Naive thymus-derived CD8-positive, alpha-beta T cell (primary cell): ENCODE results near the gene PERCC1. TPM values are rescaled to one million over a fixed set of nuclear protein-coding genes. Genes with fewer than 3 reads are reported as not detected.
A peak's percentile ranks its signal among the peaks of the same experiment; 100 is the strongest.
"Not testable (repeated sequence)": the region's sequence is repeated elsewhere in the genome, so short reads cannot be mapped to it uniquely, and the experiment has no call there.

ENCODE experiments used
- ATAC-seq, 2 donors: fragments of 150-1000 bp; cut with Tn5 transposase in 1 of 2; sonication (Bioruptor Pico), chemical (Tn5 transposase) in 1 of 2; 1 replicate in 1 of 2; 2 replicates in 1 of 2; pipeline ENCODE4 v1.10.0; 2021; ENCODE audit warnings: mild to moderate bottlenecking in 2 of 2, moderate library complexity in 2 of 2
- POLR2A ChIA-PET: fragments of 350-600 bp; sonication (Branson Sonifier 250); formaldehyde crosslinking; loops from one replicate; lab custom pipeline; 2021; ENCODE audit warnings: antibody characterized with exemption; lab: Charles Lee
- DNase-seq, 10 donors: peaks; one replicate each; pipeline versions ENCODE4 v3.0.0 to v3.0.0-alpha.2; 2020 to 2022
- H3K27ac Mint-ChIP-seq, 10 donors: one replicate each; pipeline ENCODE4 v1.8.0; 2020 to 2022; ENCODE audit warnings: mild to moderate bottlenecking in 10 of 10, mixed read lengths in 10 of 10, moderate library complexity in 4 of 10, inconsistent platforms in 1 of 10
- H3K27me3 Mint-ChIP-seq, 5 donors: one replicate each; pipeline ENCODE4 v1.8.0; 2021 to 2022; ENCODE audit warnings: mixed read lengths in 5 of 5
- H3K36me3 Mint-ChIP-seq, 3 donors: one replicate each; pipeline ENCODE4 v1.8.0; 2020 to 2022; ENCODE audit warnings: mixed read lengths in 3 of 3, mild to moderate bottlenecking in 2 of 3, inconsistent platforms in 1 of 3
- H3K4me1 Mint-ChIP-seq, 4 donors: one replicate each; pipeline ENCODE4 v1.8.0; 2021 to 2022; ENCODE audit warnings: mixed read lengths in 4 of 4
- H3K4me3 Mint-ChIP-seq, 10 donors: one replicate each; pipeline ENCODE4 v1.8.0; 2020 to 2022; ENCODE audit warnings: mild to moderate bottlenecking in 10 of 10, mixed read lengths in 10 of 10, moderate library complexity in 6 of 10, inconsistent platforms in 1 of 10
- H3K9me3 Mint-ChIP-seq, 9 donors: one replicate each; pipeline ENCODE4 v1.8.0; 2020 to 2022; ENCODE audit warnings: mixed read lengths in 9 of 9, mild to moderate bottlenecking in 3 of 9, inconsistent platforms in 1 of 9, moderate library complexity in 1 of 9
- polyA plus RNA-seq, 3 donors: library from polyadenylated mRNA; unstranded; fragments of 300-500 nt; fragmentation: Illumina TruSeq; gene quantifications; one replicate each; pipeline ENCODE4 v1.2.3, GENCODE V29; 2021
- total RNA-seq, 8 experiments: library from RNA in 2 of 8; stranded (reverse) in 2 of 8; gene quantifications; one replicate each; pipeline ENCODE4 v1.2.3 and lab custom pipeline; 2021 to 2026

Gene PERCC1
- total and polyA plus RNA-seq, 5 experiments from 2014 or later: 0.19 to 2.7 (median 2.3) TPM; not detected in 2

DNA sequence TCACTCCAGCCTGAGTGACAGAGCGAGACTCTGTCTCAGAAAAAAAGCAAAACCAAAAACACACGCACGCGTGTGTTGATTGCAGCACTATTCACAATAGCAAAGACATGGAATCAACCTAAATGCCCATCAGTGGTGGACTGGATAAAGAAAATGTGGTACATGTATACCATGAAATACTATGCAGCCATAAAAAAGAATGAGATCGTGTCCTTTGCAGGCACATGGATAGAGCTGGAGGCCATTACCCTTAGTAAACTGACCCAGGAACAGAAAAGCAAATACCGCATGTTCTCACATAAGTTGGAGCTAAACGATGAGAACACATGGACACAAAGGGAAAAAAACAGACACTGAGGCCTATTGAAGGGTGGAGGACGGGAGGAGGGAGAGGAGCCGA, 48.1 kb downstream of the PERCC1 start:
- not testable (repeated sequence) for H3K9me3 Mint-ChIP-seq, H3K27me3 Mint-ChIP-seq, DNase-seq, H3K4me3 Mint-ChIP-seq, H3K36me3 Mint-ChIP-seq, ATAC-seq
- Mint-ChIP-seq H3K4me1 (peaks cover 4 to 30% (median 10%) of the 10 kb centered on the region in 4 donors), H3K27ac (peak overlapping the region in 1 of 10 donors; percentile 38)
- POLR2A ChIA-PET: interaction anchor here (2.3 kb wide), 1 partner anchor 14 kb away, joined by 8 read pairs; the partner anchor contains the start of gene TELO2

DNA sequence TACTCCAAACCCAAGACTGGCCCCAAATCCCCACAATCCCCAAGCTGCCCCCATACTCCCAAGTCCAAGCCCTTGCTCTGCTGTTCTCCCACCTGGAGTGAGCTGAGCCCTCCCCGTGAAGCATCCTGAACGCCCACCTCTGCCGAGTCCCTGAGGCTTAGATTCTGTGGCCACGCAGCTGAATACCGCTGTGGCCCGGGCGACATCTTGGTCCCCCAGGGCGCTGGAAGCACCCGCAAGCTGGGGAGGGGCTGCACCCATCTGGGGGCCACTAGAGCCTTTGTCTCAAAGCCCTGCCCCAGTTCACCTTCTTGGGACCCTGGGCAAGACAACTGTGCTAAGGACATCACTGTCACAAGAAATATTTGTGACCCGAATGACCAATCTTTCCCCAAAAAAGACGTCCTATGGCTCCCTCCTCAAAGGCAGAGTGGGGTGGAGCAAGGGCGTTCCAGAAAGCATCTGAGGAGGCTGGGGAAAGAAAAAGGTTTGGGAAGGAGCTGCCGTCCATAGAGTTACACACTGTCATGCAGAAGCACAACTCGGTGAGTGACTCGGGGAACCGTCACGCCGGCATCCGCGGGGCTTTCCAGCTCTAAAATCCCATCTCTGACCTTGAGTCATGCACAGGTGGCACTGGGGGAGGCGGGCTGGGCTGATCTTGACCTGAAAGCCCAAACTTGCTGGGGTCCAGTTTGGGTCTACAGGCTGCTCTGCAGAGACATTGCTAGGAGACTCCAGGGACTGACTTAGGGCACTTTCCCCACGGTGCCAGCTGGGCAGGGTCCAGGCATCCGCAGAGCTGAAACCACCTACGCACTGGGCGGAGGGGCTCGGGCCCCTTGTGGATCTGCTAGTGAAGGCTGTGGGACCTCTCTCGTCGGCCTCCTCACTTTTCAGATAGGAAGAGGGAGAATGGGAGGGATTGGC, 51.3 kb downstream of the PERCC1 start:
- no peak for ATAC-seq
- H3K4me1 Mint-ChIP-seq: peaks cover 0 to 18% (median 1%) of the 10 kb centered on the region in 4 donors
- H3K36me3 Mint-ChIP-seq: no peaks in the 10 kb centered on the region
- POLR2A ChIA-PET: interaction anchor here (0.5 to 0.6 kb wide), 2 partner anchors 9 to 186 kb away, joined by 3 to 5 read pairs; no protein-coding TSS in a partner anchor
- DNase-seq: no peak
- H3K9me3 Mint-ChIP-seq: no peaks in the 10 kb centered on the region
- peaks cover 0 to 1% (median 0%) of the 10 kb centered on the region in 5 donors for H3K27me3 Mint-ChIP-seq
- no peak overlapping the region for H3K27ac Mint-ChIP-seq
- no peak overlapping the region for H3K4me3 Mint-ChIP-seq

Other genes with a start within 250 kb of the PERCC1 start
- not detected for gene TPSG1, start 205.8 kb upstream of the PERCC1 start, total RNA-seq
- gene TPSG1, start 205.8 kb upstream of the PERCC1 start, polyA plus RNA-seq: not detected
- not detected for gene TPSB2, start 200.9 kb upstream of the PERCC1 start, total RNA-seq
- not detected for gene TPSB2, start 200.9 kb upstream of the PERCC1 start, polyA plus RNA-seq
- gene TPSAB1, start 190.4 kb upstream of the PERCC1 start, total RNA-seq: not detected
- not detected for gene TPSAB1, start 190.4 kb upstream of the PERCC1 start, polyA plus RNA-seq
- not detected for gene TPSD1, start 175.0 kb upstream of the PERCC1 start, total RNA-seq
- gene TPSD1, start 175.0 kb upstream of the PERCC1 start, polyA plus RNA-seq: not detected
- 100 to 1,000 TPM; 236 to 250 TPM for gene UBE2I, start 121.4 kb upstream of the PERCC1 start, total RNA-seq
- gene UBE2I, start 121.4 kb upstream of the PERCC1 start, polyA plus RNA-seq: 10 to 100 TPM; 87.5 to 89.6 (median 89.0) TPM
- 1 to 10 TPM; 3.0 to 5.3 TPM for gene BAIAP3, start 97.4 kb upstream of the PERCC1 start, total RNA-seq
- 1 to 10 TPM in 1 of 3 donors, under 1 TPM in 2; 0.06 to 1.5 (median 0.85) TPM for gene BAIAP3, start 97.4 kb upstream of the PERCC1 start, polyA plus RNA-seq
- 10 to 100 TPM; 37.1 to 41.2 TPM for gene TSR3, start 79.2 kb upstream of the PERCC1 start, total RNA-seq
- 10 to 100 TPM; 88.8 to 99.4 (median 96.3) TPM for gene TSR3, start 79.2 kb upstream of the PERCC1 start, polyA plus RNA-seq
- 10 to 100 TPM; 56.9 to 65.2 TPM for gene GNPTG, start 79.1 kb upstream of the PERCC1 start, total RNA-seq
- 10 to 100 TPM; 44.4 to 57.8 (median 56.6) TPM for gene GNPTG, start 79.1 kb upstream of the PERCC1 start, polyA plus RNA-seq
- 100 to 1,000 TPM; 125 to 151 TPM for gene UNKL, start 16.4 kb upstream of the PERCC1 start, total RNA-seq
- 10 to 100 TPM in 1 of 3 donors, 1 to 10 TPM in 2; 8.3 to 11.0 (median 8.8) TPM for gene UNKL, start 16.4 kb upstream of the PERCC1 start, polyA plus RNA-seq
- gene UQCC4, start 10.3 kb upstream of the PERCC1 start, total RNA-seq: 10 to 100 TPM; 10.6 to 10.8 TPM
- gene UQCC4, start 10.3 kb upstream of the PERCC1 start, polyA plus RNA-seq: 10 to 100 TPM; 29.9 to 38.6 (median 37.6) TPM
- 10 to 100 TPM; 14.0 to 15.5 TPM for gene CCDC154, start 13.5 kb downstream of the PERCC1 start, total RNA-seq
- not detected for gene CCDC154, start 13.5 kb downstream of the PERCC1 start, polyA plus RNA-seq
- gene CLCN7, start 44.0 kb downstream of the PERCC1 start, total RNA-seq: 100 to 1,000 TPM; 112 to 116 TPM
- 10 to 100 TPM; 18.7 to 34.7 (median 24.2) TPM for gene CLCN7, start 44.0 kb downstream of the PERCC1 start, polyA plus RNA-seq
- gene PTX4, start 57.9 kb downstream of the PERCC1 start, total RNA-seq: not detected
- not detected for gene PTX4, start 57.9 kb downstream of the PERCC1 start, polyA plus RNA-seq
- gene TELO2, start 62.3 kb downstream of the PERCC1 start, total RNA-seq: 10 to 100 TPM; 42.6 to 51.5 TPM
- 10 to 100 TPM in 2 of 3 donors, 1 to 10 TPM in 1; 9.8 to 18.1 (median 14.9) TPM for gene TELO2, start 62.3 kb downstream of the PERCC1 start, polyA plus RNA-seq
- 100 to 1,000 TPM; 186 to 196 TPM for gene TMEM204, start 102.6 kb downstream of the PERCC1 start, total RNA-seq
- gene TMEM204, start 102.6 kb downstream of the PERCC1 start, polyA plus RNA-seq: 100 to 1,000 TPM in 2 of 3 donors, 10 to 100 TPM in 1; 95.9 to 135 (median 125) TPM
- gene IFT140, start 181.0 kb downstream of the PERCC1 start, total RNA-seq: 10 to 100 TPM; 10.4 to 11.1 TPM
- gene IFT140, start 181.0 kb downstream of the PERCC1 start, polyA plus RNA-seq: 10 to 100 TPM in 2 of 3 donors, 1 to 10 TPM in 1; 4.5 to 21.2 (median 16.8) TPM
- gene CRAMP1, start 181.3 kb downstream of the PERCC1 start, total RNA-seq: 10 to 100 TPM; 24.4 to 25.4 TPM
- gene CRAMP1, start 181.3 kb downstream of the PERCC1 start, polyA plus RNA-seq: 1 to 10 TPM; 1.3 to 3.1 (median 1.9) TPM
- 10 to 100 TPM; 28.0 to 36.2 TPM for gene JPT2, start 247.2 kb downstream of the PERCC1 start, total RNA-seq
- 10 to 100 TPM in 1 of 3 donors, 1 to 10 TPM in 2; 9.1 to 10.3 (median 9.8) TPM for gene JPT2, start 247.2 kb downstream of the PERCC1 start, polyA plus RNA-seq